ENCODE results near the gene EIF2B4. TPM values are rescaled to one million over a fixed set of nuclear protein-coding genes. Genes with fewer than 3 reads are reported as not detected.

The EIF2B4 gene
- total and polyA plus RNA-seq, 2 of the 8 experiments (the other 6 are each of a cell fraction or from before 2014, with no cell fraction given), result 60.0 to 63.2 TPM

DNA sequence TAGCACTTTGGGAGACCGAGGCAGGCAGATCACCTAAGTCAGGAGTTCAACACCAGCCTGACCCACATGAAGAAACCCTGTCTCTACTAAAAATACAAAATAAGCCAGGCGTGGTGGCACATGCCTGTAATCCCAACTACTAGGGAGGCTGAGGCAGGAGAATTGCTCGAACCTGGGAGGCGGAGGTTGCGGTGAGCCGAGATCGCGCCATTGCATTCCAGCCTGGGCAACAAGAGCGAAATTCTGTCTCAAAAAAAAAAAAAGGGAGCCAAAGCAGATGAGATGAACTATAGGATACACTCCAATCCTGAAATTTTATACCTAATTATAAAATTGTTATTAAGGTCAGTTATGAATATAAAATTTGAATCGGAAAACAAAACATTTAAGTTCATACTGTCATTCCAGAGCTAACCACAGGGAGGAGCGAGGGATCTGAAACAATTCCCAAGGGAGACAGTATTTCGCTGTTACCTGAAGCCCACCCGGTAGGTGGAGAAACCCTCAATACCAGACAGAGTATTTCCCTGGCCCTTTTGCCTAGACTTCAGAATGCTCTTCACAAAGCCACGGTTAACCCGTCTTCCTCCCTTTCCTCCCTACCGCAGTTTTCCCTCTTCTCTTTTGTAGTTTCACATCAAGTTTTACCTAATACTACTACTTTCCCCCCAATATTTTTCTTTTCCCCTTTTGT, 37.8 kb upstream of the EIF2B4 start (continued):
- no peak for TF ChIP-seq TEAD4 (IDR thresholded peaks at IDR 0.05; ENCODE audit: low read depth, low read length)
- no peak for TF ChIP-seq CREB1 (IDR thresholded peaks at IDR 0.05)
- TF ChIP-seq TAF1 (IDR thresholded peaks at IDR 0.05; ENCODE audit: low read depth, low read length), result peak; percentile 55; the same call in 1 of the 2 replicates
- TF ChIP-seq NANOG (IDR thresholded peaks at IDR 0.05; ENCODE audit: insufficient read depth, low read depth, low read length, poor library complexity, severe bottlenecking), result no peak
- no peak for TF ChIP-seq CTBP2 (IDR thresholded peaks at IDR 0.05; ENCODE audit: borderline replicate concordance, insufficient read depth, insufficient read length, low read length)
- TF ChIP-seq EP300 (IDR thresholded peaks at IDR 0.05; ENCODE audit: borderline replicate concordance in 1 of 2, low read depth in 2 of 2, low read length in 2 of 2), result no peak
- TF ChIP-seq KDM5A (IDR thresholded peaks at IDR 0.05; ENCODE audit: low read length), result no peak
- no peak for TF ChIP-seq TCF12 (IDR thresholded peaks at IDR 0.05; ENCODE audit: low read depth, low read length)
- TF ChIP-seq KDM4A (IDR thresholded peaks at IDR 0.05; ENCODE audit: low read depth, low read length, severe bottlenecking), result no peak
- TF ChIP-seq BCL11A (IDR thresholded peaks at IDR 0.05; ENCODE audit: low read depth in 2 of 2, low read length in 2 of 2), result no peak
- TF ChIP-seq CHD2 (IDR thresholded peaks at IDR 0.05; ENCODE audit: low read length), result no peak
- TF ChIP-seq NRF1 (IDR thresholded peaks at IDR 0.05; ENCODE audit: low read depth, low read length), result no peak
- TF ChIP-seq POLR2A (IDR thresholded peaks at IDR 0.05; ENCODE audit: control extremely low read depth in 1 of 2, low read depth in 2 of 2, low read length in 2 of 2), result peak in 1 of 2 experiments; percentile 43; a peak in 1 of 3 replicates
- no peak for TF ChIP-seq JUN (IDR thresholded peaks at IDR 0.05; ENCODE audit: low read depth, low read length)
- TF ChIP-seq RFX5 (IDR thresholded peaks at IDR 0.05; ENCODE audit: borderline replicate concordance, low read depth, low read length), result no peak
- TF ChIP-seq POLR2AphosphoS5 (IDR thresholded peaks at IDR 0.05; ENCODE audit: low read depth, low read length), result no peak
- no peak for TF ChIP-seq ASH2L (IDR thresholded peaks at IDR 0.05; ENCODE audit: low read length)
- TF ChIP-seq CEBPB (IDR thresholded peaks at IDR 0.05; ENCODE audit: low read depth, low read length), result no peak
- TF ChIP-seq RXRA (IDR thresholded peaks at IDR 0.05; ENCODE audit: insufficient read depth, low read depth, low read length), result no peak
- no peak for TF ChIP-seq YY1 (IDR thresholded peaks at IDR 0.05; ENCODE audit: low read depth, low read length)
- TF ChIP-seq POU5F1 (IDR thresholded peaks at IDR 0.05; ENCODE audit: low read depth, low read length), result no peak
- 0 out of 2 replicates have a peak, but pooled peaks have one; percentile 19 for TF ChIP-seq TBP (IDR thresholded peaks at IDR 0.05; ENCODE audit: low read depth, low read length)
- TF ChIP-seq BACH1 (IDR thresholded peaks at IDR 0.05; ENCODE audit: low read length), result no peak
- TF ChIP-seq SAP30 (IDR thresholded peaks at IDR 0.05; ENCODE audit: insufficient read depth, insufficient replicate concordance, low read length), result no peak
- TF ChIP-seq, protein P1, sequence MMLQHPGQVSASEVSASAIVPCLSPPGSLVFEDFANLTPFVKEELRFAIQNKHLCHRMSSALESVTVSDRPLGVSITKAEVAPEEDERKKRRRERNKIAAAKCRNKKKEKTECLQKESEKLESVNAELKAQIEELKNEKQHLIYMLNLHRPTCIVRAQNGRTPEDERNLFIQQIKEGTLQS (IDR thresholded peaks at IDR 0.05; ENCODE audit: insufficient read depth, low read depth, low read length), result no peak
- TF ChIP-seq CHD1 (IDR thresholded peaks at IDR 0.05; ENCODE audit: low read depth, low read length), result no peak
- no peak for TF ChIP-seq SP2 (IDR thresholded peaks at IDR 0.05; ENCODE audit: low read length)
